IMR-90 (cell line): Measurements from ENCODE around the gene HJURP. TPM values are rescaled to one million over a fixed set of nuclear protein-coding genes. Genes with fewer than 3 reads are reported as not detected.

Experiments
- ATAC-seq: fragments of 200-7000 bp; cut with Tn5 transposase; 2 replicates; pipeline ENCODE4 v1.9.1; 2020; ENCODE audit warnings: low read depth, mild to moderate bottlenecking, moderate library complexity
- BruUV-seq: library from RNA; stranded (reverse); fragments of 400-500 nt; replicated peaks from 2 replicates; lab custom pipeline; 2021; lab: Mats Ljungman, UMichigan
- CTCF ChIA-PET: fragments of 300-600 bp; formaldehyde crosslinking; extraction: SDS; loops from one replicate; lab custom pipeline; 2021; ENCODE audit warnings: antibody characterized with exemption; lab: Yijun Ruan, JAX
- POLR2A ChIA-PET: fragments of 300-600 bp; sonication (Branson Sonifier 250); formaldehyde crosslinking; loops from one replicate; lab custom pipeline; 2022; ENCODE audit warnings: antibody characterized with exemption; ENCODE audit not compliant: unreplicated experiment; lab: Charles Lee
- DNase-seq: peaks from one replicate; pipeline ENCODE4 v3.0.0; 2013
- H2AFZ ChIP-seq: replicated peaks from 2 replicates; pipeline ENCODE3; 2013; ENCODE audit warnings: low read length, mild to moderate bottlenecking; ENCODE audit not compliant: poor library complexity
- H2AK5ac ChIP-seq: 2 replicates; pipeline ENCODE4 v1.6.1; 2013; ENCODE audit warnings: low read depth, low read length, inconsistent platforms
- H2AK9ac ChIP-seq: replicated peaks from 2 replicates; pipeline ENCODE3; 2013; ENCODE audit warnings: mild to moderate bottlenecking, low read depth, low read length, moderate library complexity; ENCODE audit not compliant: poor library complexity
- H2BK120ac ChIP-seq: 2 replicates; pipeline ENCODE4 v1.6.1; 2013; ENCODE audit warnings: low read depth, low read length, inconsistent platforms
- H2BK15ac ChIP-seq: 3 replicates; pipeline ENCODE4 v1.6.1; 2013; ENCODE audit warnings: low read depth, low read length, inconsistent platforms
- H2BK20ac ChIP-seq: 2 replicates; pipeline ENCODE4 v1.6.1; 2013; ENCODE audit warnings: low read depth, mild to moderate bottlenecking, inconsistent platforms, low read length, moderate library complexity
- H2BK5ac ChIP-seq: 2 replicates; pipeline ENCODE4 v1.6.1; 2013; ENCODE audit warnings: mild to moderate bottlenecking, low read depth, low read length, inconsistent platforms; ENCODE audit not compliant: poor library complexity, severe bottlenecking
- H3K14ac ChIP-seq: replicated peaks from 2 replicates; pipeline ENCODE4 v1.6.1; 2013; ENCODE audit warnings: low read depth, low read length, inconsistent platforms
- H3K18ac ChIP-seq: 2 replicates; pipeline ENCODE4 v1.6.1; 2013; ENCODE audit warnings: low read depth, low read length, control low read depth
- H3K23ac ChIP-seq: 2 replicates; pipeline ENCODE4 v1.6.1; 2013; ENCODE audit warnings: low read depth, low read length, inconsistent platforms
- H3K27ac ChIP-seq: 2 replicates; pipeline ENCODE4 v1.5.1; 2013; ENCODE audit warnings: mild to moderate bottlenecking, control low read depth, low read length; ENCODE audit not compliant: insufficient read depth
- H3K27me3 ChIP-seq: 2 replicates; pipeline ENCODE4 v1.6.1; 2013; ENCODE audit warnings: low read length; ENCODE audit not compliant: control insufficient read depth, insufficient read depth
- H3K36me3 ChIP-seq: 2 replicates; pipeline ENCODE4 v1.6.1; 2013; ENCODE audit warnings: low read length, mixed read lengths; ENCODE audit not compliant: control insufficient read depth, insufficient read depth
- H3K4ac ChIP-seq: 2 replicates; pipeline ENCODE4 v1.6.1; 2013; ENCODE audit warnings: low read depth, low read length, inconsistent platforms
- H3K4me1 ChIP-seq: 2 replicates; pipeline ENCODE4 v1.6.1; 2013; ENCODE audit warnings: low read length, mixed read lengths; ENCODE audit not compliant: control insufficient read depth, insufficient read depth
- H3K4me2 ChIP-seq: 2 replicates; pipeline ENCODE4 v1.6.1; 2013; ENCODE audit warnings: low read depth, mild to moderate bottlenecking, control low read depth, low read length, moderate library complexity
- H3K4me3 ChIP-seq: 2 replicates; pipeline ENCODE4 v1.5.1; 2013; ENCODE audit warnings: low read depth, mild to moderate bottlenecking, control low read depth, low read length, moderate library complexity; ENCODE audit not compliant: insufficient read depth
- H3K56ac ChIP-seq: 2 replicates; pipeline ENCODE4 v1.6.1; 2013; ENCODE audit warnings: low read length, inconsistent platforms; ENCODE audit not compliant: insufficient read depth; ENCODE audit errors: extremely low read depth
- H3K79me1 ChIP-seq, 2 experiments: 2 replicates each; pipeline ENCODE4 v1.6.1; 2013; ENCODE audit warnings: low read length in 2 of 2, inconsistent platforms in 1 of 2, low read depth in 1 of 2
- H3K9ac ChIP-seq: 2 replicates; pipeline ENCODE4 v1.6.1; 2013; ENCODE audit warnings: low read depth, low read length, control low read depth
- H3K9me1 ChIP-seq: 2 replicates; pipeline ENCODE4 v1.6.1; 2013; ENCODE audit warnings: low read length, inconsistent platforms; ENCODE audit not compliant: insufficient read depth
- H3K9me3 ChIP-seq: 2 replicates; pipeline ENCODE4 v1.6.1; 2013; ENCODE audit warnings: low read length; ENCODE audit not compliant: control insufficient read depth, insufficient read depth
- H4K20me1 ChIP-seq: 2 replicates; pipeline ENCODE4 v1.6.1; 2013; ENCODE audit warnings: low read length, inconsistent platforms; ENCODE audit not compliant: insufficient read depth
- H4K5ac ChIP-seq: 2 replicates; pipeline ENCODE4 v1.6.1; 2013; ENCODE audit warnings: mild to moderate bottlenecking, low read depth, low read length, control low read depth
- H4K8ac ChIP-seq, 2 experiments: 2 replicates each; pipeline ENCODE4 v1.6.1; 2013; ENCODE audit warnings: low read depth in 2 of 2, low read length in 2 of 2, control low read depth in 1 of 2, inconsistent platforms in 1 of 2
- H4K91ac ChIP-seq: 2 replicates; pipeline ENCODE4 v1.6.1; 2013; ENCODE audit warnings: low read depth, low read length, inconsistent platforms; ENCODE audit not compliant: insufficient read depth
- BHLHE40 ChIP-seq: fragments of 150-350 bp; IDR thresholded peaks from 2 replicates; pipeline ENCODE4 v1.6.1; 2016; ENCODE audit warnings: mild to moderate bottlenecking, low read depth, low read length
- CEBPB ChIP-seq: IDR thresholded peaks from 2 replicates; pipeline ENCODE4 v1.6.1; 2012; ENCODE audit warnings: low read depth, low read length, improper control_type of control experiment
- MAZ ChIP-seq: IDR thresholded peaks from 2 replicates; pipeline ENCODE4 v1.6.1; 2012; ENCODE audit warnings: low read depth, mild to moderate bottlenecking, low read length, improper control_type of control experiment, moderate library complexity, borderline replicate concordance
- MXI1 ChIP-seq: IDR thresholded peaks from 2 replicates; pipeline ENCODE4 v1.6.1; 2012; ENCODE audit warnings: low read depth, mild to moderate bottlenecking, low read length, moderate library complexity, borderline replicate concordance
- NFE2L2 ChIP-seq: fragments of 150-350 bp; IDR thresholded peaks from 2 replicates; pipeline ENCODE4 v1.6.1; 2016; ENCODE audit warnings: low read depth, mild to moderate bottlenecking, low read length
- POLR2A ChIP-seq: IDR thresholded peaks from 2 replicates; pipeline ENCODE4 v1.6.1; 2012; ENCODE audit warnings: mild to moderate bottlenecking, low read depth, low read length
- RAD21 ChIP-seq: IDR thresholded peaks from 2 replicates; pipeline ENCODE4 v1.6.1; 2012; ENCODE audit warnings: low read length, improper control_type of control experiment
- RCOR1 ChIP-seq: IDR thresholded peaks from 2 replicates; pipeline ENCODE4 v1.6.1; 2012; ENCODE audit warnings: mild to moderate bottlenecking, low read length, improper control_type of control experiment; ENCODE audit not compliant: insufficient replicate concordance
- RFX5 ChIP-seq: IDR thresholded peaks from 2 replicates; pipeline ENCODE4 v1.8.0; 2012; ENCODE audit warnings: low read depth, mild to moderate bottlenecking, low read length, moderate library complexity
- SMC3 ChIP-seq: fragments of 150-350 bp; IDR thresholded peaks from 2 replicates; pipeline ENCODE4 v1.6.1; 2016; ENCODE audit warnings: low read depth, mild to moderate bottlenecking, antibody characterized with exemption, low read length, moderate library complexity
- WGBS, 2 experiments: methylation state at CpG; one replicate each; pipeline versions ENCODE4 v1.1.5 to v1.1.7; 2013; ENCODE audit warnings: missing lambda C conversion rate in 2 of 2; ENCODE audit not compliant: insufficient read length in 1 of 2; ENCODE audit errors: extremely low coverage in 2 of 2; 5-methylcytosine and 5-hydroxymethylcytosine counted together
- dilution Hi-C: fragments of 300-500 bp; cut with HindIII; formaldehyde crosslinking; loops from one replicate; pipeline ENCODE4 v1.14.3; 2018; ENCODE audit warnings: low sequenced_read_pairs; ENCODE audit not compliant: unreplicated experiment
- in situ Hi-C: fragments of 300-500 bp; cut with MboI; formaldehyde crosslinking; loops from 3 replicates; pipeline ENCODE4 v1.14.3; 2019; ENCODE audit warnings: low sequenced_read_pairs, inconsistent platforms, mixed read lengths
- intact Hi-C: fragments of 100-400 bp; cut with micrococcal nuclease; formaldehyde crosslinking; loops from 2 replicates; pipeline ENCODE4 v1.10.0; 2022
- polyA plus RNA-seq, 3 experiments: library from polyadenylated mRNA; depleted of rRNA; stranded (reverse); fragments of >200 nt; gene quantifications; 2 replicates each; pipeline ENCODE4 v1.2.3, GENCODE V29; 2012; ENCODE audit warnings: low replicate concordance in 1 of 3
- total RNA-seq: library from RNA; depleted of rRNA; stranded (reverse); fragments of >200 nt; gene quantifications from 2 replicates; pipeline ENCODE4 v1.2.3, GENCODE V29; 2012
- TF ChIP-seq, protein P1 (sequence below): fragments of 150-350 bp; IDR thresholded peaks from 2 replicates; pipeline ENCODE4 v1.6.1; 2017; ENCODE audit warnings: mild to moderate bottlenecking, antibody characterized with exemption, low read length, low read depth
- TF ChIP-seq, protein P2 (sequence below): conservative IDR thresholded peaks from 2 replicates; pipeline ENCODE4 v1.5.1; 2012; ENCODE audit warnings: mild to moderate bottlenecking, low read depth, low read length, improper control_type of control experiment

Gene HJURP
- total and polyA plus RNA-seq, 2 of the 4 experiments (the other 2 are of a cell fraction), result 22.6 to 26.5 TPM

DNA sequence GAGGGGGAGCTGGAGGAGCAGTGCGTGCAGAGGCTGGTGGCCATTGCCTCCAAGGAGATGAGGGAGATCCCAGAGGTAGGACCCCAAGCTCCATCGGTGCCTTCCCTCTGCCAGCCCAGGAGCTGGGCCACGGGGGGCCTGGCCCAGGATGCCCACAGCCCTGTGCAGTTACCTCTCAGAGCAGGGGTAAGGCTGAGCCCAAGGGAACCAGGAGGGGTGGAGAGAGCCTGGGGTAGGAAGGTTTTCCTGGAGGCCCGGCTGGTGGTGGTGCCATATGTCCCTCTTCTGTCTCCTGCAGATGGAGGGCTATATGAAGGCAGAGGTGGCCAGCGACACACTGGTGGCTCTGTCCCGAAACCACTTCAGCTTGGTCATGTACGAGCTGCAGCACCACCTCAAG, 64.8 kb downstream of the HJURP start:
- ATAC-seq (no peak), DNase-seq (no peak)
- no TSS peak for BruUV-seq
- Histone ChIP-seq H3K9me3 (no peaks in the 10 kb centered on the region), H2BK15ac (no peak overlapping the region), H4K20me1 (no peaks in the 10 kb centered on the region), H2BK120ac (no peak overlapping the region), H3K14ac (no peak overlapping the region), H3K79me1 (no peaks in the 10 kb centered on the region), H2AK5ac (no peak overlapping the region), H3K27me3 (peaks cover 3% of the 10 kb centered on the region), H3K27ac (no peak overlapping the region), H2BK20ac (no peak overlapping the region), H4K8ac (no peak overlapping the region), H3K18ac (no peak overlapping the region), H2AFZ (peak overlapping the region; percentile 4), H2AK9ac (no peak overlapping the region), H4K91ac (no peak overlapping the region), H3K9me1 (no peaks in the 10 kb centered on the region), H3K4me2 (no peak overlapping the region), H3K4ac (no peak overlapping the region), H3K4me1 (no peaks in the 10 kb centered on the region), H3K56ac (no peak overlapping the region), H3K9ac (no peak overlapping the region), H4K5ac (no peak overlapping the region), H2BK5ac (no peak overlapping the region), H3K4me3 (no peak overlapping the region), H3K36me3 (no peaks in the 10 kb centered on the region), H3K23ac (no peak overlapping the region)
- ChIA-PET POLR2A (no interaction called here), CTCF (no interaction called here)
- WGBS, 2 experiments, result 73% methylated on average over 6 of the region's 7 CpGs; no CpG with 5 or more reads in 1 of the 2 experiments
- intact Hi-C loops (no loop called here), dilution Hi-C loops (no loop called here), in situ Hi-C loops (no loop called here)
- TF ChIP-seq, protein P1, sequence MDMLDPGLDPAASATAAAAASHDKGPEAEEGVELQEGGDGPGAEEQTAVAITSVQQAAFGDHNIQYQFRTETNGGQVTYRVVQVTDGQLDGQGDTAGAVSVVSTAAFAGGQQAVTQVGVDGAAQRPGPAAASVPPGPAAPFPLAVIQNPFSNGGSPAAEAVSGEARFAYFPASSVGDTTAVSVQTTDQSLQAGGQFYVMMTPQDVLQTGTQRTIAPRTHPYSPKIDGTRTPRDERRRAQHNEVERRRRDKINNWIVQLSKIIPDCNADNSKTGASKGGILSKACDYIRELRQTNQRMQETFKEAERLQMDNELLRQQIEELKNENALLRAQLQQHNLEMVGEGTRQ, result no peak
- TF ChIP-seq, protein P2, sequence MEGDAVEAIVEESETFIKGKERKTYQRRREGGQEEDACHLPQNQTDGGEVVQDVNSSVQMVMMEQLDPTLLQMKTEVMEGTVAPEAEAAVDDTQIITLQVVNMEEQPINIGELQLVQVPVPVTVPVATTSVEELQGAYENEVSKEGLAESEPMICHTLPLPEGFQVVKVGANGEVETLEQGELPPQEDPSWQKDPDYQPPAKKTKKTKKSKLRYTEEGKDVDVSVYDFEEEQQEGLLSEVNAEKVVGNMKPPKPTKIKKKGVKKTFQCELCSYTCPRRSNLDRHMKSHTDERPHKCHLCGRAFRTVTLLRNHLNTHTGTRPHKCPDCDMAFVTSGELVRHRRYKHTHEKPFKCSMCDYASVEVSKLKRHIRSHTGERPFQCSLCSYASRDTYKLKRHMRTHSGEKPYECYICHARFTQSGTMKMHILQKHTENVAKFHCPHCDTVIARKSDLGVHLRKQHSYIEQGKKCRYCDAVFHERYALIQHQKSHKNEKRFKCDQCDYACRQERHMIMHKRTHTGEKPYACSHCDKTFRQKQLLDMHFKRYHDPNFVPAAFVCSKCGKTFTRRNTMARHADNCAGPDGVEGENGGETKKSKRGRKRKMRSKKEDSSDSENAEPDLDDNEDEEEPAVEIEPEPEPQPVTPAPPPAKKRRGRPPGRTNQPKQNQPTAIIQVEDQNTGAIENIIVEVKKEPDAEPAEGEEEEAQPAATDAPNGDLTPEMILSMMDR, result no peak
- TF ChIP-seq RAD21 (no peak), SMC3 (no peak), BHLHE40 (no peak), CEBPB (no peak), MXI1 (no peak), RFX5 (no peak), NFE2L2 (no peak), RCOR1 (no peak), POLR2A (no peak), MAZ (no peak)
